Left cardiac atrium (tissue), 4 donors: ENCODE results near the gene TMEM135. TPM values are rescaled to one million over a fixed set of nuclear protein-coding genes. Genes with fewer than 3 reads are reported as not detected.

Source experiments
- ATAC-seq, 2 donors: fragments of 200-7000 bp; cut with Tn5 transposase; one replicate each; pipeline ENCODE4 v1.9.1; 2020; ENCODE audit warnings: mild to moderate bottlenecking in 2 of 2, moderate library complexity in 2 of 2
- DNase-seq: peaks from one replicate; pipeline ENCODE4 v3.0.0-alpha.2; 2020
- intact Hi-C, 2 donors: fragments of 100-400 bp; cut with DNase I; formaldehyde crosslinking; loops; one replicate each; pipeline versions ENCODE4 v1.14.1 to v1.15.1; 2022 to 2023
- total RNA-seq, 2 donors: library from RNA; stranded (reverse); fragmentation: NEBNext Ultra II Directional; extraction: Animal tissue kit (Norgen Biotek cat#: 25700); gene quantifications; one replicate each; pipeline ENCODE4 v1.2.1, GENCODE V29; 2021
- donor health status: DM: no; HTN: yes; CAD: no.
- donor health status: DM: no; HTN: yes; CAD: no; lungs with severe emphysema.
- donor health status: DM: yes; HTN: yes; CAD: no.
- donor health status: Dilated cardiomyopathy.

TMEM135 gene
- total RNA-seq, 2 donors from 2014 or later, result 23.1 to 30.8 TPM

- intact Hi-C loops, result no loop called here
- DNase-seq (no peak), ATAC-seq (no peak)
Observed at GRCh38 chr11:87223816-87224215, 186.1 kb downstream of the TMEM135 start.

GRCh38 chr11:87224486-87224885 lies 186.8 kb downstream of the TMEM135 start:
- ATAC-seq, result no peak
- intact Hi-C loops, result no loop called here
- DNase-seq, result no peak

- intact Hi-C loops, result no loop called here
- DNase-seq (no peak), ATAC-seq (no peak)
Observed at GRCh38 chr11:87228820-87229219, 191.1 kb downstream of the TMEM135 start.

- ATAC-seq, result no peak
- DNase-seq, result no peak
- intact Hi-C loops, result no loop called here
Observed at GRCh38 chr11:87230995-87231394, 193.3 kb downstream of the TMEM135 start.

- no peak for ATAC-seq
- DNase-seq, result no peak
- intact Hi-C loops, result no loop called here
Observed at GRCh38 chr11:87232320-87232719, 194.6 kb downstream of the TMEM135 start.

GRCh38 chr11:87235366-87235765 lies 197.6 kb downstream of the TMEM135 start:
- intact Hi-C loops, result no loop called here
- DNase-seq (no peak), ATAC-seq (no peak)

GRCh38 chr11:87236368-87236767 lies 198.6 kb downstream of the TMEM135 start:
- DNase-seq, result no peak
- intact Hi-C loops, result no loop called here

GRCh38 chr11:87239001-87239400 lies 201.3 kb downstream of the TMEM135 start:
- ATAC-seq, result peak in 1 of 2 donors; percentile 54
- intact Hi-C loops, result no loop called here
- DNase-seq, result no peak

More at GRCh38 chr11:87236368-87236767, 198.6 kb downstream of the TMEM135 start:
- no peak for ATAC-seq

- ATAC-seq (no peak), DNase-seq (no peak)
- intact Hi-C loops, result no loop called here
Observed at GRCh38 chr11:87239531-87239930, 201.8 kb downstream of the TMEM135 start.

- intact Hi-C loops, result no loop called here
- ATAC-seq (no peak), DNase-seq (no peak)
Observed at GRCh38 chr11:87251560-87251959, 213.8 kb downstream of the TMEM135 start.

GRCh38 chr11:87252869-87253268 lies 215.1 kb downstream of the TMEM135 start:
- DNase-seq (no peak), ATAC-seq (no peak)
- intact Hi-C loops, result no loop called here

- no peak for DNase-seq
- intact Hi-C loops, result no loop called here
- ATAC-seq, result peak in 1 of 2 donors; percentile 37
Observed at GRCh38 chr11:87254562-87254961, 216.8 kb downstream of the TMEM135 start.

- intact Hi-C loops, result no loop called here
Observed at GRCh38 chr11:87255589-87255988, 217.9 kb downstream of the TMEM135 start.

GRCh38 chr11:87256694-87257340 lies 219.1 kb downstream of the TMEM135 start:
- intact Hi-C loops, result no loop called here

More at GRCh38 chr11:87255589-87255988, 217.9 kb downstream of the TMEM135 start:
- DNase-seq (no peak), ATAC-seq (no peak)

GRCh38 chr11:87258171-87258833 lies 220.6 kb downstream of the TMEM135 start:
- no peak for ATAC-seq
- intact Hi-C loops, result no loop called here
- DNase-seq, result no peak

More at GRCh38 chr11:87256694-87257340, 219.1 kb downstream of the TMEM135 start:
- DNase-seq (no peak), ATAC-seq (no peak)

- DNase-seq (no peak), ATAC-seq (no peak)
- intact Hi-C loops, result no loop called here
Observed at GRCh38 chr11:87259736-87260135, 222.0 kb downstream of the TMEM135 start.

GRCh38 chr11:87260811-87261210 lies 223.1 kb downstream of the TMEM135 start:
- no peak for ATAC-seq
- DNase-seq, result no peak
- intact Hi-C loops, result no loop called here

GRCh38 chr11:87263264-87263838 lies 225.6 kb downstream of the TMEM135 start:
- DNase-seq, result no peak
- no peak for ATAC-seq

GRCh38 chr11:87263979-87264378 lies 226.2 kb downstream of the TMEM135 start:
- intact Hi-C loops, result no loop called here
- ATAC-seq, result no peak

More at GRCh38 chr11:87263264-87263838, 225.6 kb downstream of the TMEM135 start:
- intact Hi-C loops, result no loop called here

GRCh38 chr11:87265132-87265531 lies 227.4 kb downstream of the TMEM135 start:
- DNase-seq, result no peak
- intact Hi-C loops, result no loop called here
- ATAC-seq, result peak in 1 of 2 donors; percentile 51

More at GRCh38 chr11:87263979-87264378, 226.2 kb downstream of the TMEM135 start:
- DNase-seq, result no peak
